ENCODE data around the gene COL4A2.
A peak's percentile ranks its signal among the peaks of the same experiment; 100 is the strongest.

The COL4A2 gene

GRCh38 chr13:110557082-110557481, 250.0 kb downstream of the COL4A2 start:
- Histone ChIP-seq H3K4me3 (ENCODE audit: low read depth, low read length) (no peak overlapping the region), H3K27me3 (ENCODE audit: insufficient read depth, low read depth, severe bottlenecking) (peaks cover 26% of the 10 kb centered on the region), H3K27ac (no peak overlapping the region), H3K36me3 (no peaks in the 10 kb centered on the region), H3K9me3 (ENCODE audit: severe bottlenecking) (peaks cover 6% of the 10 kb centered on the region)
- no peak for TF ChIP-seq CTCF (IDR thresholded peaks at IDR 0.05; ENCODE audit: low read depth, low read length)
- no peak for DNase-seq

DNA sequence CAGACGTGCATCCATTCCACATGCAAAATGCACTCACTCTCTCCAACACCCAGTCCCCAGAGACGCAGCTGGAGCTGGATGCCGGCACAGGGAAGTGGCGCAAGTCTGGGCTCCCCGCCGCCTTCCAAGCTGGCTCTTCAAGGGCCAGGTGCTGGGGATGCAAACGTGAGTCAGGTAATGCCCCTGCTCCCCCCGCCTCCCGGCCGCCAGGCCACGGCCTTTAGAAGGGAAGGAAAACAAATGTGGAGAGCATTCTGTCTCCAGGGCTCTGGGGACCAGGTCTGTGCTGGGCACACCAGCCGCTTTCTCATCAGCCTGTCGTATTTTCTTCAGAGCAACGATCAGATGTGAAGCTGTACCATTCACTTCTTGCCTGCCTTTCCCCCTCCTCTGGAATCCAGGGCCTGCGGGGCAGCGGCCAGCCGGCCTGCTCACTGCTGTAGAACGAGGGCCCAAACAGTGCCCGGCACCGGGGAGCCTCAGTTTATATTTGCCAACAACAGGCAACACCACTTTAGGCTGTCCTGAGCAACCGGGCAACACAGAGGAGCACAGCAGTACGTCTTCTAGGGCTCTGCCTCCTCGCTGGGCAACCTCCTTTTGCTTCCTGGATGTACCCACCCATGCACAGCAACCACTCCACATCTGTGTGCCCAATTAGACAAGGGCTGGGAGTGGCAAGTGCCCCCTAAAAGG, 250.7 kb downstream of the COL4A2 start:
- no peak for TF ChIP-seq CTCF (IDR thresholded peaks at IDR 0.05; ENCODE audit: low read depth, low read length)
- no peak for DNase-seq
- peaks cover 32% of the 10 kb centered on the region for H3K27me3 ChIP-seq (ENCODE audit: insufficient read depth, low read depth, severe bottlenecking)
- peaks cover 6% of the 10 kb centered on the region for H3K9me3 ChIP-seq (ENCODE audit: severe bottlenecking)
- no peak overlapping the region for H3K4me3 ChIP-seq (ENCODE audit: low read depth, low read length)
- no peak overlapping the region for H3K27ac ChIP-seq
- H3K36me3 ChIP-seq, result no peaks in the 10 kb centered on the region

- Histone ChIP-seq H3K36me3 (no peaks in the 10 kb centered on the region), H3K9me3 (ENCODE audit: severe bottlenecking) (peaks cover 6% of the 10 kb centered on the region), H3K4me3 (ENCODE audit: low read depth, low read length) (no peak overlapping the region), H3K27me3 (ENCODE audit: insufficient read depth, low read depth, severe bottlenecking) (peaks cover 50% of the 10 kb centered on the region), H3K27ac (no peak overlapping the region)
- TF ChIP-seq CTCF (IDR thresholded peaks at IDR 0.05; ENCODE audit: low read depth, low read length), result no peak
- no peak for DNase-seq
These were observed 252.4 kb downstream of the COL4A2 start for GRCh38 chr13:110559429-110559943.

GRCh38 chr13:110559986-110560385, 252.9 kb downstream of the COL4A2 start:
- no peak for TF ChIP-seq CTCF (IDR thresholded peaks at IDR 0.05; ENCODE audit: low read depth, low read length)
- Histone ChIP-seq H3K27ac (no peak overlapping the region), H3K36me3 (no peaks in the 10 kb centered on the region), H3K27me3 (ENCODE audit: insufficient read depth, low read depth, severe bottlenecking) (peaks cover 55% of the 10 kb centered on the region), H3K4me3 (ENCODE audit: low read depth, low read length) (no peak overlapping the region), H3K9me3 (ENCODE audit: severe bottlenecking) (peaks cover 6% of the 10 kb centered on the region)
- no peak for DNase-seq

DNA sequence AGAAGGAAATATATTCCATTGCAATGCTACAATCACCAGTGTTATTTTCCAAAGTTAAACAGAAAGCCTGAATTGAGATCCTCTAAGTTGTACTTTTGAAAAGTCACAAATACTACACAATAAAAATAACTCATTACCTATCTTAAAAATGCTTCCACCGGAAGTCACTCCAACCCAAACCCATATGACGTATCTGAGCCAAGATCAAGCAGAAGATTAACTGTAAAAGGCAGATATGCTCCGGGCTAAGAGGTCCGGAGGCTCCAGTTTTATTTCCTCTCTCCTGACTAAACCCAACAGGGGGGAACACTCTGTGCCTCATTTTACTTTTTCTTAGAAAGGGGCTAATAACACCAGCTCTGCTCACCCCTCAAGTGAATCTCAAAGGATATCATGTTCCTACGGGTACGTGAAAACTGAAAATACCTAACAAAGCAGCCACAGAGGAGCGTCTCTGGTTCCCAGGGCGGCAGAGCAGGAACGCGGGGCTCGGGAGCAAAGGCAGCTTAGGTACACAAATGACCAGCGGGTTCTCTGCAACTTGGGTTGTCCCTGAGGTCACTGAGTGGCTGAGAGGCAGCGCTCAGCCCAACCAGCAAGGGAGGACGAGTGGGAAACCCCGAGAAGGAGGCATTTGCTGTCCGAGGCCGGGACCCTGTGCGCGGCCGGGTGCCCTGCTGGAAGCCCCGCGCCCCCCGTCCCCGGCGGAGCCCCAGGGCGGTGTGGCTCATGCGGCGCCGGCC, 253.7 kb downstream of the COL4A2 start:
- peak; percentile 37 for DNase-seq
- no peak for TF ChIP-seq CTCF (IDR thresholded peaks at IDR 0.05; ENCODE audit: low read depth, low read length)
- H3K27ac ChIP-seq, result no peak overlapping the region
- no peaks in the 10 kb centered on the region for H3K36me3 ChIP-seq
- peaks cover 6% of the 10 kb centered on the region for H3K9me3 ChIP-seq (ENCODE audit: severe bottlenecking)
- H3K27me3 ChIP-seq (ENCODE audit: insufficient read depth, low read depth, severe bottlenecking), result peaks cover 61% of the 10 kb centered on the region
- H3K4me3 ChIP-seq (ENCODE audit: low read depth, low read length), result peak overlapping the region; percentile 60

Measured in WERI-Rb-1 (cell line).